H1 (cell line): ENCODE results near the gene LMX1A. TPM values are rescaled to one million over a fixed set of nuclear protein-coding genes. Genes with fewer than 3 reads are reported as not detected.

Experiments
- ASH2L ChIP-seq: fragments of 200-600, 300-600 bp; sonication (generic); IDR thresholded peaks from one replicate; pipeline ENCODE4 v1.7.1; 2017; ENCODE audit warnings: low read length
- BACH1 ChIP-seq: IDR thresholded peaks from 2 replicates; pipeline ENCODE4 v1.6.1; 2012; ENCODE audit warnings: low read length, improper control_type of control experiment
- CBX5 ChIP-seq: fragments of 300-800, 300-1000 bp; sonication (generic); IDR thresholded peaks from 2 replicates; pipeline ENCODE4 v1.7.1; 2016; ENCODE audit warnings: antibody characterized with exemption, low read length, low read depth
- CBX8 ChIP-seq: fragments of 300-800, 300-1000 bp; sonication (generic); IDR thresholded peaks from 2 replicates; pipeline ENCODE4 v1.7.1; 2016; ENCODE audit warnings: low read depth, low read length, borderline replicate concordance
- CEBPB ChIP-seq: IDR thresholded peaks from 2 replicates; pipeline ENCODE4 v1.6.1; 2012; ENCODE audit warnings: low read depth, low read length
- CHD1 ChIP-seq: IDR thresholded peaks from 2 replicates; pipeline ENCODE4 v1.6.1; 2012; ENCODE audit warnings: low read depth, low read length, improper control_type of control experiment
- CREB1 ChIP-seq: IDR thresholded peaks from 2 replicates; pipeline ENCODE4 v1.6.1; 2012; ENCODE audit warnings: inconsistent platforms
- CTBP2 ChIP-seq: IDR thresholded peaks from 2 replicates; pipeline ENCODE4 v1.7.0; 2011; ENCODE audit warnings: borderline replicate concordance, mild to moderate bottlenecking, moderate library complexity, mixed read lengths, low read length; ENCODE audit not compliant: insufficient read depth, insufficient read length
- EZH2 ChIP-seq: fragments of 200-600 bp; sonication (generic); IDR thresholded peaks from 2 replicates; pipeline ENCODE4 v1.7.1; 2012; ENCODE audit warnings: low read depth, mild to moderate bottlenecking, moderate library complexity, low read length, inconsistent platforms; ENCODE audit not compliant: severe bottlenecking
- HDAC2 ChIP-seq, 2 experiments: fragments of 300-600 bp in 1 of 2; sonication (generic) in 1 of 2; IDR thresholded peaks; 2 replicates each; pipeline ENCODE4 v1.6.1; 2011 to 2012; ENCODE audit warnings: low read depth in 2 of 2, low read length in 2 of 2, mild to moderate bottlenecking in 2 of 2, moderate library complexity in 2 of 2, borderline replicate concordance in 1 of 2, inconsistent platforms in 1 of 2
- JUND ChIP-seq: IDR thresholded peaks from 2 replicates; pipeline ENCODE4 v1.6.1; 2011; ENCODE audit warnings: mild to moderate bottlenecking, improper control_type of control experiment, low read length
- KDM5A ChIP-seq: fragments of 200-600 bp; IDR thresholded peaks from 2 replicates; pipeline ENCODE4 v1.7.1; 2012; ENCODE audit warnings: mild to moderate bottlenecking, low read length, inconsistent platforms, mixed read lengths
- NANOG ChIP-seq: IDR thresholded peaks from 2 replicates; pipeline ENCODE4 v1.6.1; 2011; ENCODE audit warnings: low read length, low read depth, mild to moderate bottlenecking, inconsistent platforms; ENCODE audit not compliant: insufficient read depth, poor library complexity, severe bottlenecking
- PHF8 ChIP-seq: fragments of 200-600 bp; sonication (generic); conservative IDR thresholded peaks from 2 replicates; pipeline ENCODE4 v1.7.1; 2012; ENCODE audit warnings: low read depth, mild to moderate bottlenecking, inconsistent platforms, low read length, moderate library complexity
- RBBP5 ChIP-seq: IDR thresholded peaks from 2 replicates; pipeline ENCODE4 v1.7.1; 2012; ENCODE audit warnings: low read depth, mild to moderate bottlenecking, inconsistent platforms, low read length, moderate library complexity, borderline replicate concordance
- RXRA ChIP-seq: IDR thresholded peaks from 2 replicates; pipeline ENCODE4 v1.6.1; 2011; ENCODE audit warnings: low read depth, mild to moderate bottlenecking, low read length, moderate library complexity; ENCODE audit not compliant: insufficient read depth
- SIN3A ChIP-seq, 2 experiments: IDR thresholded peaks in 1 of 2; conservative IDR thresholded peaks in 1 of 2; 2 replicates each; pipeline ENCODE4 v1.6.1; 2011 to 2012; ENCODE audit warnings: low read length in 2 of 2, improper control_type of control experiment in 1 of 2, low read depth in 1 of 2, mild to moderate bottlenecking in 1 of 2
- SP1 ChIP-seq: IDR thresholded peaks from 2 replicates; pipeline ENCODE4 v1.6.1; 2011; ENCODE audit warnings: low read depth, low read length
- SUZ12 ChIP-seq: fragments of 200-600 bp; sonication (generic); IDR thresholded peaks from 2 replicates; pipeline ENCODE4 v1.6.1; 2012; ENCODE audit warnings: mild to moderate bottlenecking, inconsistent platforms, low read length, moderate library complexity, mixed read lengths
- TAF1 ChIP-seq: IDR thresholded peaks from 2 replicates; pipeline ENCODE4 v1.6.1; 2011; ENCODE audit warnings: mild to moderate bottlenecking, low read depth, low read length
- TBP ChIP-seq: IDR thresholded peaks from 2 replicates; pipeline ENCODE4 v1.6.1; 2011; ENCODE audit warnings: low read depth, low read length, improper control_type of control experiment
- YY1 ChIP-seq: IDR thresholded peaks from 2 replicates; pipeline ENCODE4 v1.6.1; 2011; ENCODE audit warnings: low read depth, mild to moderate bottlenecking, low read length
- ZNF274 ChIP-seq: IDR thresholded peaks from 2 replicates; pipeline ENCODE4 v1.7.0; 2012; ENCODE audit warnings: low read length, borderline replicate concordance; ENCODE audit errors: extremely low read depth
- polyA plus RNA-seq, 7 experiments: library from polyadenylated mRNA; depleted of rRNA in 3 of 7; stranded (reverse) in 5 of 7; unstranded in 2 of 7; fragments of >200 nt in 5 of 7; fragments of 200-250 nt in 2 of 7; gene quantifications; 1 replicate in 5 of 7; 2 replicates in 1 of 7; 4 replicates in 1 of 7; pipeline versions ENCODE4 v1.2.1 to v1.2.3, GENCODE V29; 2011 to 2013; ENCODE audit warnings: missing spikeins in 2 of 7, mixed read lengths in 2 of 7
- total RNA-seq: library from RNA; stranded (reverse); fragmentation: NEBNext Ultra II Directional; extraction: Animal tissue kit (Norgen Biotek cat#: 25700); gene quantifications from 2 replicates; pipeline ENCODE4 v1.2.1, GENCODE V29; 2021
- TF ChIP-seq, protein P1 (sequence below): IDR thresholded peaks from 2 replicates; pipeline ENCODE4 v1.6.1; 2012; ENCODE audit warnings: inconsistent platforms

Gene LMX1A
- total and polyA plus RNA-seq, 2 of the 8 experiments (the other 6 are each of a cell fraction or from before 2014, with no cell fraction given): not detected

- TF ChIP-seq CEBPB (no peak), NANOG (no peak), CBX8 (no peak), ASH2L (peak; percentile 73), CTBP2 (peak; percentile 28), KDM5A (no peak), BACH1 (no peak), CBX5 (no peak), SUZ12 (peak; percentile 42), CHD1 (no peak), YY1 (no peak), SP1 (0 out of 2 replicates have a peak, but pooled peaks have one; percentile 43), ZNF274 (no peak), RBBP5 (peak; percentile 92; the same call in 1 of the 2 replicates), PHF8 (peak; percentile 32), TBP (no peak), CREB1 (no peak), TAF1 (peak; percentile 42), HDAC2 (IDR thresholded peaks at IDR 0.05; ENCODE audit: borderline replicate concordance in 1 of 2, low read depth in 2 of 2, low read length in 2 of 2) (no peak), RXRA (no peak), JUND (no peak), SIN3A (conservative IDR thresholded peaks at IDR 0.05 in 1 of 2, IDR thresholded peaks at IDR 0.05 in 1 of 2; ENCODE audit: low read depth in 1 of 2, low read length in 2 of 2) (0 out of 4 replicates have a peak, but pooled peaks have one; percentile 9 to 16), EZH2 (peak; percentile 30)
- TF ChIP-seq, protein P1, sequence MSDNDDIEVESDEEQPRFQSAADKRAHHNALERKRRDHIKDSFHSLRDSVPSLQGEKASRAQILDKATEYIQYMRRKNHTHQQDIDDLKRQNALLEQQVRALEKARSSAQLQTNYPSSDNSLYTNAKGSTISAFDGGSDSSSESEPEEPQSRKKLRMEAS: peak; percentile 85
These were observed 19.7 kb upstream of the LMX1A start (continued) for GRCh38 chr1:165376041-165376810.
